ENCODE data around the gene ZC3HAV1L.

- TF ChIP-seq EZH2 (IDR thresholded peaks at IDR 0.05) (no peak), POLR2AphosphoS5 (IDR thresholded peaks at IDR 0.05; ENCODE audit: borderline replicate concordance, low read depth, low read length) (no peak), FOXP2 (optimal IDR thresholded peaks at IDR 0.05; ENCODE audit: control extremely low read depth, extremely low read length, insufficient read depth) (no peak)
These were observed 56.4 kb downstream of the ZC3HAV1L start for GRCh38 chr7:138979226-138979979.

Data from SK-N-MC (cell line).